IPS-20b (cell line): ENCODE data around the gene RGS16.

Experiments
- H3K27ac ChIP-seq: one replicate; pipeline ENCODE4 v1.5.1; 2013; ENCODE audit warnings: low read length
- H3K27me3 ChIP-seq: 2 replicates; pipeline ENCODE4 v1.6.1; 2013; ENCODE audit warnings: mild to moderate bottlenecking, low read length, inconsistent platforms; ENCODE audit not compliant: insufficient read depth
- H3K36me3 ChIP-seq: 2 replicates; pipeline ENCODE4 v1.6.1; 2013; ENCODE audit warnings: low read depth, mild to moderate bottlenecking, inconsistent platforms, low read length, moderate library complexity; ENCODE audit not compliant: insufficient read depth
- H3K4me1 ChIP-seq: 2 replicates; pipeline ENCODE4 v1.6.1; 2013; ENCODE audit warnings: mild to moderate bottlenecking, control low read depth, inconsistent platforms, low read length, moderate library complexity; ENCODE audit not compliant: insufficient read depth
- H3K4me3 ChIP-seq: 2 replicates; pipeline ENCODE4 v1.5.1; 2013; ENCODE audit warnings: mild to moderate bottlenecking, low read length, inconsistent platforms
- H3K9ac ChIP-seq: 2 replicates; pipeline ENCODE4 v1.6.1; 2013; ENCODE audit warnings: low read depth, mild to moderate bottlenecking, inconsistent platforms, low read length, moderate library complexity
- H3K9me3 ChIP-seq: 2 replicates; pipeline ENCODE4 v1.6.1; 2013; ENCODE audit warnings: mild to moderate bottlenecking, low read depth, low read length, inconsistent platforms; ENCODE audit not compliant: insufficient read depth

Gene RGS16

DNA sequence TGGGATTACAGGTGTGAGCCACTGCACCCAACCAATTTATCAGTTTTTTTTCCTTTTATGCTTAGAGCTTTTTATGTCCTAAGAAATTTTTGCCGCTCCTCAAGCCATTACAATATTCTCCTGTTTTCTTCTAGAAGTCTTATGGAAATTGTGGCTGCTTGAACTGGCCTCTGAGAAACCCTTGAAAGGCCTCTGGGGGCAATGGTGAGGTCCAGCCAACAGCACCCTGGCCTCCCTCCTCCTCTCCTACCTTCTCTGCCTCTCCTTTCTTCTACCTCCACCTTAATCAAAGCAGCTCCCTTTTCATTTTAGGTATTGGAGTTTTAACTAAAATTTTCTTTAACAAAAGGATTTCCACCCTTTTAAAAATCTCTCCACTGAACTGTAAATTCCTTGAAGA lies 24.5 kb upstream of the RGS16 start:
- H3K4me3 ChIP-seq, result no peak overlapping the region
- no peaks in the 10 kb centered on the region for H3K9me3 ChIP-seq
- no peak overlapping the region for H3K9ac ChIP-seq
- H3K4me1 ChIP-seq, result peaks cover 36% of the 10 kb centered on the region
- H3K27me3 ChIP-seq, result no peaks in the 10 kb centered on the region
- no peaks in the 10 kb centered on the region for H3K36me3 ChIP-seq
- H3K27ac ChIP-seq, result no peak overlapping the region

DNA sequence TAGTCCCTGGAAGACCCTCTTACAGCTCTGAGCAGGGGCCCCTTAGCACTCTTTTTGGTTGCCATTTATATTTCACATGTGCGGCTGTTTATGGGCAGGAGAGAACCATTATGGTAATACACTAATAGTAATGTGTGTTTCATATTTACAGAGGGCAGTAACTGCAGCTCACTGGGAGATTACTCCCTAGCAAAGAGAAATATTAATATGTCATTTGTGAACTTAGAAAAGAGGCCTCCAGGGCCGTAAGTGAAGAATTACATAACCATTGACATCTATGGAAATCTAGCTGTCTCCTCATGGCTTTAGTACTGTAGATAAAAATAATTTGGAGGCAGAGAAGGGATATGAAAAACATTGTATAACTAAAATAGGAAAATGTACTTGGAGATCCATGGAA lies 23.4 kb upstream of the RGS16 start:
- Histone ChIP-seq H3K4me3 (no peak overlapping the region), H3K9ac (no peak overlapping the region), H3K36me3 (no peaks in the 10 kb centered on the region), H3K27me3 (no peaks in the 10 kb centered on the region), H3K4me1 (peaks cover 30% of the 10 kb centered on the region; the same call in 1 of the 2 replicates), H3K9me3 (no peaks in the 10 kb centered on the region), H3K27ac (no peak overlapping the region)

DNA sequence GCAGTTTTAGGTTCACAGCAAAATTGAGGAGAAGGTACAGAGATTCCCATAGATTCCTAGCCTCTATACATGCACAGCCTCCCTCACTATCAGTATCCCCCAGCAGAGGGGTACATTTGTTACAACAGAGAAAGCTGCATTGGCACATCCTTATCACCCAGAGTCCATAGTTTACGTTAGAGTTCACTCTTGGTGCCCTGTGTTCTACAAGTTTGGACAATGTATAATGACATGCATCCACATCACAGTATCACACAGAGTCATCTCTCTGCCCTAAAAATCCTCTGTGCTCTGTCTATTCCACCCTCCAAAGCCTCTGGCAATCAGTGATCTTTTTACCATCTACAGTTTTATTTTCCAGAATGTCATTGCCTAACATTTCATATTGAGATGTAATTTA lies 22.3 kb upstream of the RGS16 start:
- Histone ChIP-seq H3K9ac (no peak overlapping the region), H3K27ac (no peak overlapping the region), H3K9me3 (no peaks in the 10 kb centered on the region), H3K27me3 (no peaks in the 10 kb centered on the region), H3K36me3 (no peaks in the 10 kb centered on the region), H3K4me3 (no peak overlapping the region), H3K4me1 (peaks cover 30% of the 10 kb centered on the region; the same call in 1 of the 2 replicates)

DNA sequence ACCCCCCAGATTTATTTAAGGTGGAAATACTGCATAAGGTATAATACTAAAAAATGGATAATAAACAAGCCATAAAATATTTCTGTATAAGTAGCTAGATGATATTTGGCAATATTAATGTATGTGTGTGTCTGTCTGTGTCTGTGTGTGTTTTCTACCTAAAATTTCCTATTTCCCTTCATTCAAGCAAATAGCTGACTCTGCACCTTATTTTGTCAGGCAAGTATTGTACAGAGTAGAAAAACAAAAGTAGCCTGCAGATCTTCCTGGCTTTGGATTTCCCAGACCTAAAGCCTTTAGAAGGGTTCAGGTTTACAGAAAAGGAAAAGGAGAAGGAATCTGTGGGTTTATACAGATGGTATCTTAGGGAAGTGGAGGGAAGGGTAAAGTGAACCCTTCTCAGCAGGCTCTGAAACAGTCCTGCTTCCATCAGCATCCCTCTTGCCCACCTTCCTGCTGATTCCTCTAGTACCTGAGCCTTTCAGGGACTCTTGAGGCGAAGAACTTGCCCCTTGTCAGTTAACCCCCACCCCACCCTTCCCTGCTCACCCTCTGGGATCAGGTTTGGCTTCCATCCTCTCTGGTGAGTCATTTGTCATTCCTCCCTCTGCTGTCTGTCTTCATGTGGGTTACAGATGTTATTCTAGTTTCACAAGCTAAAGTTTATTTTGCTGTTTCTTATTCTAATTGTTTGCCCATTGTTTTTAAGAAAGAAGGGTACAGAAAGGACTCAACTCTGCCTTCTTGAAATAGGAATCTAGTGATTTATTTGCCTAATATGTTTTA lies 21.7 kb upstream of the RGS16 start:
- Histone ChIP-seq H3K27me3 (no peaks in the 10 kb centered on the region), H3K9me3 (no peaks in the 10 kb centered on the region), H3K36me3 (no peaks in the 10 kb centered on the region), H3K4me1 (peaks cover 26% of the 10 kb centered on the region; the same call in 1 of the 2 replicates), H3K9ac (no peak overlapping the region), H3K4me3 (no peak overlapping the region), H3K27ac (no peak overlapping the region)

DNA sequence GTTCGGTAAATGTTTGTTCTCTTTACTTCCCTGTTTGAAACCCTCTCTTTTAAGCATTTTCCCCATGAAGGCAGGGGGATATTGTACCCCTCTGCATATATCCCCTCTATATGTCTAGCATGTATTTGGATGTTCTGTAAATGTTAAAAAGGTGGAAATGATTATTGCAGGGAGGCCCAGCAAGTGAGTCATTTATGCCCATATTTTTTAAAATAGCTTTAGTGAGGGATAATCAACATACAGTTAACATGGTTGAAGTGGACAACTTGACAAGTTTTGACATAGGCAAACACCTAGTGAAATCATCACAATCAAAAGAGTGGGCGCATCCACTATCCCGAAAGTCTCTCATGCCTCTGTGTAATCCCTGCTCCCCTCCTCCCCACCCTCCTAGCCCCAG lies 20.8 kb upstream of the RGS16 start:
- H3K36me3 ChIP-seq, result no peaks in the 10 kb centered on the region
- peaks cover 20% of the 10 kb centered on the region; the same call in 1 of the 2 replicates for H3K4me1 ChIP-seq
- no peaks in the 10 kb centered on the region for H3K9me3 ChIP-seq
- no peak overlapping the region for H3K27ac ChIP-seq
- H3K9ac ChIP-seq, result no peak overlapping the region
- no peaks in the 10 kb centered on the region for H3K27me3 ChIP-seq
- no peak overlapping the region for H3K4me3 ChIP-seq

DNA sequence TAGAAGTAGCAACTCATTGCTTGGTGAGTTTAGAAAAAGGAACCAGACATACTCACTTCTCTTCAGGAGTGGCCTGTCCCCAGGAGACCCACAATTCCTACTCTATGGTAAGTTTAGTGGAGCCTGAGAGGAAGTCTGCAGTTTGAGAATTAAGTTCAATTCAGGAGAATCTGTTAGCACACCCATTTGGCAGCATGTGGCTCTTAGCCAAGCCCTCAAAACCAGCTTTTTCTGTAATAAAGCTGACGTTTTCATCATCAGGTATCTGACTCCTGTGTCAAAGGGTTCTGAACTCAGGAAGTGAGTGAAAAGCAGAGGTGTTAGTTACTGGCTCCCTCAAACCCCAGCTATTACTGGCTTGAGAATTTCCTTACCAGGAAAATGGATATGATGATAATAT lies 20.4 kb upstream of the RGS16 start:
- no peaks in the 10 kb centered on the region for H3K9me3 ChIP-seq
- no peak overlapping the region for H3K4me3 ChIP-seq
- no peak overlapping the region for H3K27ac ChIP-seq
- H3K9ac ChIP-seq, result no peak overlapping the region
- no peaks in the 10 kb centered on the region for H3K36me3 ChIP-seq
- H3K27me3 ChIP-seq, result no peaks in the 10 kb centered on the region
- H3K4me1 ChIP-seq, result peaks cover 16% of the 10 kb centered on the region; the same call in 1 of the 2 replicates

DNA sequence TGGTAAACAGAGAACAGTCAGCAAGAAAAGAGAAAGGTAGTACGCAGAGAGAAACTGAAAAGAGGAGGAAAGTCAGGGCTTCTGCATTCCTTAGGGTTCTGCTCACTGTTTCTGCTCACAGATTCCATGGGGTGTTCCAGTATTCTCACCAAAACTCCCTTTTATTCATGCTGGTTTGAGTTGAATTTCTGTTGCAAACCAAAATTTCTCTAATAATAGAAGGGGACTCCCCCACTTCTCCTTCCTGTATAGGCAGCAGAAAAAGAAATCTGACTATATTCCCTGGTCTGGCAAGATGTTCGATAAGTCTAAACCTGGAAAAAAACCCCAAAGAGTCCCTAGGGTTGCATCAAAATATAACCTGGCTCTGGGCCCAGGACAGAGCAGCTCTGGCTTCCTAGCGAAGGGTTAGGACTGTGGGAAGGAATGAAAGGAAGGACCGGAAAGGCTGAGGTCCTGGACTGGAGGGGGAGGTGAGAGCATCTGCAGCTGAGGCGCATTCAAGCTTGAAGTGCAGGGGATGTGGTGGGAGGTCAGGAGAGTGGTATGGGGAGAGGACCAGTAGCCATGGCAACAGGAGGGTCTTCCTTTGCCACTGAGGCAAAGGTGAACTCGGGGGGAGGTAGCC lies 18.8 kb upstream of the RGS16 start:
- H3K4me1 ChIP-seq, result peaks cover 23% of the 10 kb centered on the region
- H3K4me3 ChIP-seq, result no peak overlapping the region
- H3K9ac ChIP-seq, result no peak overlapping the region
- H3K27ac ChIP-seq, result no peak overlapping the region
- H3K27me3 ChIP-seq, result peaks cover 9% of the 10 kb centered on the region
- H3K9me3 ChIP-seq, result no peaks in the 10 kb centered on the region
- H3K36me3 ChIP-seq, result no peaks in the 10 kb centered on the region

DNA sequence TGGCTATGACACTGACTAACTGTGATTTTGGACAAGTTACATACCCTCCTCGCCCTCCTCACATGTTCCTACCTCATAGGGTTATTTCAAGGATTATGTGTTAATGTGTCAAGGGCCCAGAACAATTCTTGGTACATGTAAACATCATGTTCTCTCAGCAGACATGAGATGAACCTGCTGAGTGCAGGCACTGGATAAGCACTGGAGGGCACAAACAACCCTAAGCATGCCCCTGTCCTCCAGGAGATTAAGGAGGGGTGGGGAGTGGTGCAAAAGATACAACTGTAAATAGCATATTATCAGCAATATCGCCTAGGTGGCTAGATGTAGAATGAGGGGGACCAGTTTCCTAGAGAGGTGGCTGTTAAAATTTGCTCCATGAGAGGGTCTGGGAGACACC lies 17.7 kb upstream of the RGS16 start:
- Histone ChIP-seq H3K27ac (no peak overlapping the region), H3K4me1 (peaks cover 34% of the 10 kb centered on the region), H3K4me3 (no peak overlapping the region), H3K27me3 (peaks cover 20% of the 10 kb centered on the region), H3K9ac (no peak overlapping the region), H3K36me3 (no peaks in the 10 kb centered on the region), H3K9me3 (no peaks in the 10 kb centered on the region)

DNA sequence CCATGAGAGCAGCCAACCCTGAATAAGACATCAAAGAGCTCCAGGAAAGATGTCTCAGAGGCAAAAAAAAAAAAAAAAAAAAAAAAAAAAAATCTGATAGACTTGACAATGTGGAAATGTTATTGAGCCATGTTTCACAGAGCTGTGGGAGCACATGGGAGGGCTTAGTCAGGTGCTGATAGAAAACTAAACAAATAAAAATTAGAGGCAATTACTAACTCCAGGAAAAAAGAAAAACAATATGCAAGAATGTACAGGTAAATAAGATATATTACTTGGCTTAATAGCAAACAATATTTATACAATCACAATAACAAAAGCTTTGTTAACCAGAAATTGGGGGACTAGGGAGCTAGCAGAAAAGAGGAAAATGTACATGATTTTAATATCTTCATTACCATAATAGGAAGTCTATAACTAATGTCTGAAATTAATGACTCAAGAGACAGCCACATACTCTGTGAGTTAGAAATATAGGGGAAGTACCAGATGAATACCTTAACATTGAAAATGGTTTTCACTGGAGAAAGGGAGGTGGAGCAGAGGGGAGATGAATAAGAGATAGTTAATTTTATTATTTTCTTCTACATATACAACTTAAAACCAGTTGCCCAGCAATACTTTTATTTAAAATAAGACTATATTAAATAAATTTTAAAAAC lies 16.9 kb upstream of the RGS16 start:
- H3K36me3 ChIP-seq, result no peaks in the 10 kb centered on the region
- H3K27ac ChIP-seq, result no peak overlapping the region
- H3K4me1 ChIP-seq, result peaks cover 32% of the 10 kb centered on the region
- H3K27me3 ChIP-seq, result peaks cover 29% of the 10 kb centered on the region
- H3K9ac ChIP-seq, result no peak overlapping the region
- H3K4me3 ChIP-seq, result no peak overlapping the region
- H3K9me3 ChIP-seq, result no peaks in the 10 kb centered on the region

DNA sequence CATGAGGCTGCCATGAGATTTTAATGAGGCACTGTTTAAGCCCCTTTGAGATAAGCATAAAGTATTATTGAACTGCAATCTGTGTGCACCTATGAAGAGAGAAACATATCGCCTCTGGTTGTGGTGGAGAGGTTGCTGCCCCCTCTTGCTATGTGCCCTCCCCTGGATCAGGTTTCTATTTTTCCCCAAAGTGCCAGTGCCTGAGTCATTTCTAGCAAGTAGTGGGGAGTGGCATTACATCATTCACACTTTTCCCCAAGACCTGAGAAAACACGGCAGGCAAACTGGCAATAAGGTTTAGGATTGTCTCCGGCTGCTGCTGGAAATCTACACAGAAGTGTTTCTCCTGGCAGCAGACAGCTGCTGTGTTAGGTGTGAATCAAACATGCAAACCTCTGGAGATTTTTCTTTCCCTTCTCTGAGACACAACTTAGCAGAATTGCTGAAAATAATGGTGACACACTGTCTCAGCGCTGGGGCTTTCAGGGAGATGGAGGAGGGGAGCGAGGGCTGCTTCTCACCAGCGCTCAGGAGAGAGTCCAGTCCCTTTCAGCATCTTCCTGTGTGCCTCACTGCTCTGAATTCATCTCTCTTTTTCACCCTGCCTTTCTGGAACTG lies 13.7 kb upstream of the RGS16 start:
- Histone ChIP-seq H3K27me3 (peaks cover 61% of the 10 kb centered on the region), H3K36me3 (no peaks in the 10 kb centered on the region), H3K4me1 (peaks cover 38% of the 10 kb centered on the region), H3K9me3 (no peaks in the 10 kb centered on the region), H3K4me3 (0 out of 2 replicates have a peak overlapping the region, but pooled peaks have one; percentile 16), H3K9ac (peak overlapping the region; percentile 18; the same call in 1 of the 2 replicates), H3K27ac (no peak overlapping the region)

DNA sequence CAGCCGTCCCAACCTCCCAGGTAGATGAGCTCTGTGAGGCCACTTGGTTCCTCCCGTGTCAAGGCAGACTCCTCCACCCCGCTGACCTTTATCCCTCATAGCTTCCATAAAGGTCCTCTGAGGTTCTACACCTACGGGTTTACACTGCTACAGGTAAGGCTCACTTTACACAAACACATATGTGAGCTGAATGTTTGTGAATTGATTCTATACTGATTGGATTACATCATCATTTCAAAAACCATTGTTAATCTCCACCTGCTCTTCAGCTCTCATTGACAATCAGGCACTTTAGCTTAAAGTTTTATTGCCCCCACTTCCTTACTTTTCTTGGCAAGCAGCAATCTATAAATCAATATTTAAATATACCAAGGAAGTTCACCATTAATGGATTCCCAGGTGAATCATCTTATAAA lies 12.8 kb upstream of the RGS16 start:
- Histone ChIP-seq H3K27me3 (peaks cover 69% of the 10 kb centered on the region), H3K27ac (no peak overlapping the region), H3K4me3 (peak overlapping the region; percentile 62; the same call in 1 of the 2 replicates), H3K36me3 (no peaks in the 10 kb centered on the region), H3K9ac (peak overlapping the region; percentile 47; the same call in 1 of the 2 replicates), H3K4me1 (peaks cover 45% of the 10 kb centered on the region), H3K9me3 (no peaks in the 10 kb centered on the region)
